ENCODE measurements around the gene DLG2. TPM values are rescaled to one million over a fixed set of nuclear protein-coding genes. Genes with fewer than 3 reads are reported as not detected.

The DLG2 gene
- total RNA-seq, 2 donors from 2014 or later: 1.9 to 3.2 TPM

- DNase-seq: peak in 1 of 2 donors; percentile 8
- intact Hi-C loops (cut with DNase I, micrococcal nuclease): no loop called here
- ATAC-seq: peak; percentile 46
These were observed 907.1 kb downstream of the DLG2 start for GRCh38 chr11:84719935-84720577.

- DNase-seq: peak; percentile 46 to 81
- intact Hi-C loops (cut with DNase I, micrococcal nuclease): loop anchor here in 1 of 2 donors (5.0 kb wide), 1 partner anchor 157 kb away; no protein-coding TSS in a partner anchor
These were observed 912.8 kb downstream of the DLG2 start for GRCh38 chr11:84714316-84714780.

GRCh38 chr11:84691830-84692229 is 935.3 kb downstream of the DLG2 start:
- DNase-seq: no peak
- ATAC-seq: no peak
- intact Hi-C loops (cut with DNase I, micrococcal nuclease): no loop called here

More at GRCh38 chr11:84714316-84714780, 912.8 kb downstream of the DLG2 start:
- peak; percentile 99 for ATAC-seq

- DNase-seq (no peak), ATAC-seq (no peak)
- intact Hi-C loops (cut with DNase I, micrococcal nuclease): no loop called here
These were observed 939.7 kb downstream of the DLG2 start for GRCh38 chr11:84687433-84687832.

- ATAC-seq (no peak), DNase-seq (no peak)
- intact Hi-C loops (cut with DNase I, micrococcal nuclease): no loop called here
These were observed 940.4 kb downstream of the DLG2 start for GRCh38 chr11:84686716-84687115.

GRCh38 chr11:84685976-84686375 is 941.2 kb downstream of the DLG2 start:
- DNase-seq (no peak), ATAC-seq (no peak)
- intact Hi-C loops (cut with DNase I, micrococcal nuclease): no loop called here

GRCh38 chr11:84685149-84685548 is 942.0 kb downstream of the DLG2 start:
- intact Hi-C loops (cut with DNase I, micrococcal nuclease): no loop called here
- no peak for ATAC-seq
- no peak for DNase-seq

GRCh38 chr11:84681456-84681855 is 945.7 kb downstream of the DLG2 start:
- DNase-seq: no peak
- intact Hi-C loops (cut with DNase I, micrococcal nuclease): no loop called here
- no peak for ATAC-seq

- ATAC-seq: no peak
- intact Hi-C loops (cut with DNase I, micrococcal nuclease): no loop called here
- DNase-seq: no peak
These were observed 951.6 kb downstream of the DLG2 start for GRCh38 chr11:84675396-84676025.

- DNase-seq: no peak
- ATAC-seq: peak; percentile 27
- intact Hi-C loops (cut with DNase I, micrococcal nuclease): no loop called here
These were observed 953.4 kb downstream of the DLG2 start for GRCh38 chr11:84673753-84674152.

- peak; percentile 100 for ATAC-seq
These were observed 955.7 kb downstream of the DLG2 start for GRCh38 chr11:84671325-84671999.

GRCh38 chr11:84663731-84664130 is 963.4 kb downstream of the DLG2 start:
- intact Hi-C loops (cut with DNase I, micrococcal nuclease): no loop called here
- ATAC-seq: no peak
- DNase-seq: no peak

More at GRCh38 chr11:84671325-84671999, 955.7 kb downstream of the DLG2 start:
- intact Hi-C loops (cut with DNase I, micrococcal nuclease): no loop called here
- DNase-seq: peak; percentile 16 to 33

- intact Hi-C loops (cut with DNase I, micrococcal nuclease): no loop called here
- ATAC-seq: no peak
- DNase-seq: no peak
These were observed 966.7 kb downstream of the DLG2 start for GRCh38 chr11:84660257-84660977.

GRCh38 chr11:84655712-84656111 is 971.4 kb downstream of the DLG2 start:
- DNase-seq (no peak), ATAC-seq (no peak)
- intact Hi-C loops (cut with DNase I, micrococcal nuclease): no loop called here

- DNase-seq (no peak), ATAC-seq (no peak)
- intact Hi-C loops (cut with DNase I, micrococcal nuclease): no loop called here
These were observed 978.7 kb downstream of the DLG2 start for GRCh38 chr11:84648471-84648870.

- intact Hi-C loops (cut with DNase I, micrococcal nuclease): no loop called here
- ATAC-seq (peak; percentile 83), DNase-seq (peak in 1 of 2 donors; percentile 35)
These were observed 981.0 kb downstream of the DLG2 start for GRCh38 chr11:84645988-84646694.

- intact Hi-C loops (cut with DNase I, micrococcal nuclease): no loop called here
- no peak for DNase-seq
- peak; percentile 39 for ATAC-seq
These were observed 984.6 kb downstream of the DLG2 start for GRCh38 chr11:84642500-84642899.

- intact Hi-C loops (cut with DNase I, micrococcal nuclease): no loop called here
- ATAC-seq (peak; percentile 45), DNase-seq (no peak)
These were observed 992.8 kb downstream of the DLG2 start for GRCh38 chr11:84634309-84634708.
